Chondrocyte (in vitro differentiated cells): ENCODE results near the gene METTL27. TPM values are rescaled to one million over a fixed set of nuclear protein-coding genes. Genes with fewer than 3 reads are reported as not detected.

Experiments used
- DNase-seq: peaks from one replicate; pipeline ENCODE4 v3.0.0; 2021; ENCODE audit warnings: mixed read lengths, low spot score
- H3K27ac Mint-ChIP-seq: one replicate; pipeline ENCODE4 v1.8.0; 2021; ENCODE audit warnings: mild to moderate bottlenecking, moderate library complexity, mixed read lengths; ENCODE audit not compliant: unreplicated experiment
- H3K27me3 Mint-ChIP-seq: 2 replicates; pipeline ENCODE4 v1.8.0; 2021; ENCODE audit warnings: low read depth, mixed read lengths
- H3K36me3 Mint-ChIP-seq: 2 replicates; pipeline ENCODE4 v1.8.0; 2021; ENCODE audit warnings: low read depth, mixed read lengths
- H3K4me1 Mint-ChIP-seq: 2 replicates; pipeline ENCODE4 v1.8.0; 2021; ENCODE audit warnings: low read depth, mild to moderate bottlenecking, mixed read lengths
- H3K4me3 Mint-ChIP-seq: one replicate; pipeline ENCODE4 v1.8.0; 2021; ENCODE audit warnings: mild to moderate bottlenecking, moderate library complexity, mixed read lengths; ENCODE audit not compliant: unreplicated experiment
- H3K9me3 Mint-ChIP-seq: 2 replicates; pipeline ENCODE4 v1.8.0; 2021; ENCODE audit warnings: low read depth, mixed read lengths
- CTCF ChIP-seq: fragments of 200-600 bp; sonication (generic); IDR thresholded peaks from 2 replicates; pipeline ENCODE4 v1.5.0; 2021; ENCODE audit warnings: antibody characterized with exemption, mild to moderate bottlenecking, moderate library complexity
- total RNA-seq: library from RNA; stranded (reverse); gene quantifications from 3 replicates; pipeline ENCODE4 v1.2.1, GENCODE V29; 2021

The METTL27 gene
- total RNA-seq, 1 donor from 2014 or later: 0.99 TPM

- Mint-ChIP-seq H3K9me3 (no peaks in the 10 kb centered on the region), H3K27me3 (no peaks in the 10 kb centered on the region), H3K36me3 (no peaks in the 10 kb centered on the region), H3K4me1 (peaks cover 21% of the 10 kb centered on the region), H3K27ac (no peak overlapping the region), H3K4me3 (no peak overlapping the region)
- no peak for TF ChIP-seq CTCF
- no peak for DNase-seq
These were observed 13.3 kb downstream of the METTL27 start for GRCh38 chr7:73828972-73829371.

- TF ChIP-seq CTCF: no peak
- no peaks in the 10 kb centered on the region for H3K27me3 Mint-ChIP-seq
- no peaks in the 10 kb centered on the region for H3K36me3 Mint-ChIP-seq
- H3K9me3 Mint-ChIP-seq: no peaks in the 10 kb centered on the region
- no peak for DNase-seq
- peaks cover 19% of the 10 kb centered on the region for H3K4me1 Mint-ChIP-seq
- H3K27ac Mint-ChIP-seq: no peak overlapping the region
- H3K4me3 Mint-ChIP-seq: no peak overlapping the region
These were observed 14.1 kb downstream of the METTL27 start for GRCh38 chr7:73828107-73828803.

- Mint-ChIP-seq H3K36me3 (no peaks in the 10 kb centered on the region), H3K4me1 (peaks cover 25% of the 10 kb centered on the region), H3K27me3 (no peaks in the 10 kb centered on the region), H3K9me3 (no peaks in the 10 kb centered on the region), H3K4me3 (no peak overlapping the region), H3K27ac (no peak overlapping the region)
- no peak for TF ChIP-seq CTCF
- DNase-seq: no peak
These were observed 14.7 kb downstream of the METTL27 start for GRCh38 chr7:73827567-73828106.

- no peaks in the 10 kb centered on the region for H3K9me3 Mint-ChIP-seq
- H3K27me3 Mint-ChIP-seq: no peaks in the 10 kb centered on the region
- DNase-seq: no peak
- H3K36me3 Mint-ChIP-seq: no peaks in the 10 kb centered on the region
- no peak overlapping the region for H3K27ac Mint-ChIP-seq
- TF ChIP-seq CTCF: no peak
- H3K4me1 Mint-ChIP-seq: peaks cover 33% of the 10 kb centered on the region
- no peak overlapping the region for H3K4me3 Mint-ChIP-seq
These were observed 17.3 kb downstream of the METTL27 start for GRCh38 chr7:73824986-73825385.

GRCh38 chr7:73823873-73824592 is 18.3 kb downstream of the METTL27 start:
- Mint-ChIP-seq H3K27ac (no peak overlapping the region), H3K4me1 (peaks cover 33% of the 10 kb centered on the region), H3K27me3 (no peaks in the 10 kb centered on the region), H3K9me3 (no peaks in the 10 kb centered on the region), H3K4me3 (no peak overlapping the region), H3K36me3 (no peaks in the 10 kb centered on the region)
- TF ChIP-seq CTCF: no peak
- DNase-seq: peak; percentile 12
